Keratinocyte (primary cell): Measurements from ENCODE around the gene HAUS1. TPM values are rescaled to one million over a fixed set of nuclear protein-coding genes. Genes with fewer than 3 reads are reported as not detected.

Experiments
- DNase-seq: peaks from one replicate; pipeline ENCODE4 v3.0.0-alpha.2; 2011; ENCODE audit warnings: low read depth, missing footprints, low spot score
- FAIRE-seq: peaks from 2 replicates; lab custom pipeline; 2011; peaks lifted over from hg19 to GRCh38; lab: Jason Lieb, UNC
- H2AFZ ChIP-seq: 2 replicates; pipeline ENCODE4 v1.6.0; 2012; ENCODE audit warnings: low read length, control low read depth, inconsistent platforms; ENCODE audit not compliant: control insufficient read depth
- H3K27ac ChIP-seq: 2 replicates; pipeline ENCODE4 v1.5.1; 2011; ENCODE audit warnings: low read length; ENCODE audit not compliant: control insufficient read depth, insufficient read depth
- H3K27me3 ChIP-seq: 3 replicates; pipeline ENCODE4 v1.6.0; 2011; ENCODE audit warnings: low read length; ENCODE audit not compliant: control insufficient read depth, insufficient read depth; ENCODE audit errors: extremely low read depth
- H3K36me3 ChIP-seq, 2 experiments: 2 replicates in 1 of 2; 3 replicates in 1 of 2; pipeline ENCODE4 v1.5.1; 2011; ENCODE audit warnings: low read length in 2 of 2, mild to moderate bottlenecking in 1 of 2; ENCODE audit not compliant: control insufficient read depth in 2 of 2, insufficient read depth in 2 of 2; ENCODE audit errors: extremely low read depth in 1 of 2
- H3K4me1 ChIP-seq: 3 replicates; pipeline ENCODE4 v1.5.1; 2011; ENCODE audit warnings: low read length; ENCODE audit not compliant: control insufficient read depth, insufficient read depth; ENCODE audit errors: extremely low read depth
- H3K4me2 ChIP-seq: 3 replicates; pipeline ENCODE4 v1.6.0; 2011; ENCODE audit warnings: low read depth, low read length; ENCODE audit not compliant: control insufficient read depth, insufficient read depth; ENCODE audit errors: extremely low read depth
- H3K4me3 ChIP-seq, 3 experiments: fragments of 200-600 bp in 1 of 3; sonication (generic) in 1 of 3; 2 replicates in 2 of 3; 3 replicates in 1 of 3; pipeline ENCODE4 v1.5.1; 2011 to 2016; ENCODE audit warnings: low read length in 3 of 3, mild to moderate bottlenecking in 3 of 3, control low read depth in 2 of 3, inconsistent platforms in 1 of 3, low read depth in 1 of 3, mixed read lengths in 1 of 3, mixed run types in 1 of 3, moderate library complexity in 1 of 3; ENCODE audit not compliant: control insufficient read depth in 2 of 3, insufficient read depth in 2 of 3; ENCODE audit errors: extremely low read depth in 1 of 3
- H3K79me2 ChIP-seq: 2 replicates; pipeline ENCODE4 v1.6.0; 2012; ENCODE audit warnings: low read length; ENCODE audit not compliant: control insufficient read depth, insufficient read depth
- H3K9ac ChIP-seq: 3 replicates; pipeline ENCODE4 v1.6.0; 2011; ENCODE audit warnings: low read length; ENCODE audit not compliant: control insufficient read depth, insufficient read depth; ENCODE audit errors: extremely low read depth
- H3K9me1 ChIP-seq: 3 replicates; pipeline ENCODE4 v1.6.0; 2011; ENCODE audit warnings: low read length; ENCODE audit not compliant: control insufficient read depth, insufficient read depth; ENCODE audit errors: extremely low read depth
- H3K9me3 ChIP-seq: 2 replicates; pipeline ENCODE4 v1.5.1; 2012; ENCODE audit warnings: low read depth, low read length; ENCODE audit not compliant: control insufficient read depth
- H4K20me1 ChIP-seq: 3 replicates; pipeline ENCODE4 v1.6.0; 2011; ENCODE audit warnings: low read length; ENCODE audit not compliant: control insufficient read depth, insufficient read depth; ENCODE audit errors: extremely low read depth
- CTCF ChIP-seq, 3 experiments: IDR thresholded peaks in 1 of 3; conservative IDR thresholded peaks in 1 of 3; optimal IDR thresholded peaks in 1 of 3; 2 replicates in 2 of 3; 3 replicates in 1 of 3; pipeline versions ENCODE3 to v1.5.1; 2011; ENCODE audit warnings: low read length in 3 of 3, mild to moderate bottlenecking in 3 of 3, moderate library complexity in 2 of 3, control low read depth in 1 of 3, inconsistent platforms in 1 of 3; ENCODE audit not compliant: insufficient read depth in 2 of 3; ENCODE audit errors: extremely low read depth in 1 of 3
- EZH2 ChIP-seq: IDR thresholded peaks from one replicate; pipeline ENCODE4 v1.6.1; 2012; ENCODE audit warnings: inconsistent platforms, mild to moderate bottlenecking, low read length, moderate library complexity
- dilution Hi-C: fragments of 300-500 bp; cut with MboI; formaldehyde crosslinking; loops from one replicate; pipeline ENCODE4 v1.7.0; 2020; ENCODE audit warnings: low sequenced_read_pairs; ENCODE audit not compliant: extremely low pct_ligation_motif_present
- polyA plus RNA-seq, 5 experiments: library from polyadenylated mRNA; depleted of rRNA in 3 of 5; stranded (reverse) in 3 of 5; stranded (forward) in 1 of 5; unstranded in 1 of 5; fragments of >200 nt; gene quantifications; 1 replicate in 1 of 5; 2 replicates in 3 of 5; 3 replicates in 1 of 5; pipeline versions ENCODE4 v1.2.1 to v1.2.3, GENCODE V29; 2011 to 2012; ENCODE audit warnings: missing spikeins in 2 of 5, low read depth in 1 of 5, low replicate concordance in 1 of 5

Gene HAUS1
- polyA plus RNA-seq, 1 donor (not counting 4 experiments of a cell fraction or from before 2014, with no cell fraction given): 39.5 TPM

- no peaks in the 10 kb centered on the region for H3K9me3 ChIP-seq
- no peaks in the 10 kb centered on the region for H3K9me1 ChIP-seq
- no peak for FAIRE-seq
- H4K20me1 ChIP-seq: no peaks in the 10 kb centered on the region
- no peak for DNase-seq
- dilution Hi-C loops: no loop called here
- no peaks in the 10 kb centered on the region for H3K27me3 ChIP-seq
- H3K27ac ChIP-seq: no peak overlapping the region
- H3K9ac ChIP-seq: no peak overlapping the region
- H3K4me3 ChIP-seq: no peak overlapping the region
- H3K4me2 ChIP-seq: no peak overlapping the region
- peaks cover 23% of the 10 kb centered on the region for H3K4me1 ChIP-seq
- H3K36me3 ChIP-seq: no peaks in the 10 kb centered on the region
- H2AFZ ChIP-seq: no peak overlapping the region
- no peak for TF ChIP-seq CTCF (optimal IDR thresholded peaks at IDR 0.05 in 1 of 3, IDR thresholded peaks at IDR 0.05 in 1 of 3, conservative IDR thresholded peaks at IDR 0.05 in 1 of 3; ENCODE audit: extremely low read depth in 1 of 3, insufficient read depth in 2 of 3, low read length in 3 of 3)
- TF ChIP-seq EZH2: no peak
- H3K79me2 ChIP-seq: no peaks in the 10 kb centered on the region
Observed at GRCh38 chr18:46161703-46162396, 57.7 kb downstream of the HAUS1 start.

- FAIRE-seq (no peak), DNase-seq (no peak)
- dilution Hi-C loops: no loop called here
- Histone ChIP-seq H3K9me1 (no peaks in the 10 kb centered on the region), H3K4me2 (no peak overlapping the region), H4K20me1 (no peaks in the 10 kb centered on the region), H2AFZ (no peak overlapping the region), H3K4me1 (peaks cover 13% of the 10 kb centered on the region), H3K79me2 (no peaks in the 10 kb centered on the region), H3K27ac (no peak overlapping the region), H3K9ac (no peak overlapping the region), H3K27me3 (no peaks in the 10 kb centered on the region), H3K36me3 (no peaks in the 10 kb centered on the region), H3K4me3 (no peak overlapping the region), H3K9me3 (no peaks in the 10 kb centered on the region)
- TF ChIP-seq EZH2: no peak
- no peak for TF ChIP-seq CTCF (optimal IDR thresholded peaks at IDR 0.05 in 1 of 3, IDR thresholded peaks at IDR 0.05 in 1 of 3, conservative IDR thresholded peaks at IDR 0.05 in 1 of 3; ENCODE audit: extremely low read depth in 1 of 3, insufficient read depth in 2 of 3, low read length in 3 of 3)
Observed at GRCh38 chr18:46163091-46163490, 58.9 kb downstream of the HAUS1 start.
